CD14-positive monocyte (primary cell): ENCODE results near the gene ANO2. TPM values are rescaled to one million over a fixed set of nuclear protein-coding genes. Genes with fewer than 3 reads are reported as not detected.

Source experiments
- DNase-seq, 3 donors: peaks; one replicate each; pipeline ENCODE4 v3.0.0-alpha.2; 2011 to 2022
- H2AFZ ChIP-seq: 2 replicates; pipeline ENCODE4 v1.6.0; 2012; ENCODE audit warnings: mild to moderate bottlenecking, low read depth, low read length, inconsistent platforms; ENCODE audit not compliant: insufficient read depth, poor library complexity, severe bottlenecking
- H3K27ac ChIP-seq, 2 donors: 1 replicate in 1 of 2; 2 replicates in 1 of 2; pipeline ENCODE4 v1.5.1; 2012 to 2013; ENCODE audit warnings: low read length in 2 of 2, control low read depth in 1 of 2, inconsistent platforms in 1 of 2, low read depth in 1 of 2, mild to moderate bottlenecking in 1 of 2
- H3K27me3 ChIP-seq, 2 donors: one replicate each; pipeline versions ENCODE4 v1.6.0 to v1.6.1; 2011 to 2013; ENCODE audit warnings: low read length in 2 of 2; ENCODE audit not compliant: control insufficient read depth in 2 of 2, insufficient read depth in 2 of 2
- H3K36me3 ChIP-seq, 2 donors: replicated peaks in 1 of 2; 1 replicate in 1 of 2; 2 replicates in 1 of 2; pipeline versions ENCODE4 v1.5.1 to v1.6.1; 2012 to 2013; ENCODE audit warnings: low read length in 2 of 2, control low read depth in 1 of 2, inconsistent platforms in 1 of 2, mild to moderate bottlenecking in 1 of 2; ENCODE audit not compliant: insufficient read depth in 2 of 2, control insufficient read depth in 1 of 2
- H3K4me1 ChIP-seq, 2 donors: 1 replicate in 1 of 2; 2 replicates in 1 of 2; pipeline versions ENCODE4 v1.5.1 to v1.6.1; 2012 to 2013; ENCODE audit warnings: low read length in 2 of 2, control low read depth in 1 of 2, inconsistent platforms in 1 of 2, mild to moderate bottlenecking in 1 of 2, moderate library complexity in 1 of 2; ENCODE audit not compliant: insufficient read depth in 2 of 2, control insufficient read depth in 1 of 2
- H3K4me2 ChIP-seq: replicated peaks from 2 replicates; pipeline ENCODE3; 2012; ENCODE audit warnings: low read length, moderate library complexity, mild to moderate bottlenecking; ENCODE audit not compliant: poor library complexity, severe bottlenecking; ENCODE audit errors: extremely low read depth
- H3K4me3 ChIP-seq, 3 experiments: fragments of 200-600 bp in 1 of 3; sonication (generic) in 1 of 3; replicated peaks in 1 of 3; 1 replicate in 2 of 3; 2 replicates in 1 of 3; pipeline ENCODE4 v1.5.1; 2011 to 2013; ENCODE audit warnings: low read length in 3 of 3, mild to moderate bottlenecking in 3 of 3, control low read depth in 2 of 3, low read depth in 2 of 3, inconsistent platforms in 1 of 3, moderate library complexity in 1 of 3
- H3K79me2 ChIP-seq: 2 replicates; pipeline ENCODE4 v1.6.0; 2012; ENCODE audit warnings: mild to moderate bottlenecking, control low read depth, inconsistent platforms, low read length, moderate library complexity; ENCODE audit not compliant: insufficient read depth
- H3K9ac ChIP-seq: 2 replicates; pipeline ENCODE4 v1.6.0; 2017; ENCODE audit warnings: low read length, mild to moderate bottlenecking; ENCODE audit not compliant: insufficient read depth, poor library complexity, severe bottlenecking
- H3K9me3 ChIP-seq, 2 donors: replicated peaks in 1 of 2; 1 replicate in 1 of 2; 2 replicates in 1 of 2; pipeline versions ENCODE4 v1.5.1 to v1.6.1; 2012 to 2013; ENCODE audit warnings: low read length in 2 of 2, control low read depth in 1 of 2; ENCODE audit not compliant: control insufficient read depth in 1 of 2, insufficient read depth in 1 of 2
- H4K20me1 ChIP-seq: 2 replicates; pipeline ENCODE4 v1.6.0; 2012; ENCODE audit warnings: mild to moderate bottlenecking, low read length, control low read depth, moderate library complexity; ENCODE audit not compliant: insufficient read depth
- H3K27ac Mint-ChIP-seq, 7 donors: one replicate each; pipeline ENCODE4 v1.8.0; 2020; ENCODE audit warnings: mild to moderate bottlenecking in 7 of 7, mixed read lengths in 7 of 7, moderate library complexity in 6 of 7, inconsistent platforms in 2 of 7
- H3K27me3 Mint-ChIP-seq, 3 donors: one replicate each; pipeline ENCODE4 v1.8.0; 2021 to 2022; ENCODE audit warnings: low read depth in 3 of 3, mild to moderate bottlenecking in 3 of 3, mixed read lengths in 3 of 3, moderate library complexity in 3 of 3, inconsistent platforms in 1 of 3
- H3K36me3 Mint-ChIP-seq, 2 donors: one replicate each; pipeline ENCODE4 v1.8.0; 2020; ENCODE audit warnings: mixed read lengths in 2 of 2, inconsistent platforms in 1 of 2, mild to moderate bottlenecking in 1 of 2
- H3K4me1 Mint-ChIP-seq: one replicate; pipeline ENCODE4 v1.8.0; 2020; ENCODE audit warnings: mild to moderate bottlenecking, mixed read lengths
- H3K4me3 Mint-ChIP-seq, 2 donors: one replicate each; pipeline ENCODE4 v1.8.0; 2020; ENCODE audit warnings: mild to moderate bottlenecking in 2 of 2, mixed read lengths in 2 of 2, moderate library complexity in 1 of 2
- H3K9me3 Mint-ChIP-seq, 7 donors: one replicate each; pipeline ENCODE4 v1.8.0; 2020 to 2022; ENCODE audit warnings: mixed read lengths in 7 of 7, mild to moderate bottlenecking in 6 of 7, moderate library complexity in 6 of 7, inconsistent platforms in 2 of 7
- WGBS: methylation state at CpG from one replicate; pipeline ENCODE4 v1.1.5; 2013; ENCODE audit warnings: missing lambda C conversion rate; ENCODE audit not compliant: insufficient coverage; 5-methylcytosine and 5-hydroxymethylcytosine counted together
- intact Hi-C, 2 donors: fragments of 100-400 bp; cut with micrococcal nuclease; formaldehyde crosslinking; loops; one replicate each; pipeline versions ENCODE4 v1.15.0 to v1.15.1; 2023
- polyA plus RNA-seq, 3 donors: library from polyadenylated mRNA; depleted of rRNA in 1 of 3; unstranded in 2 of 3; stranded (reverse) in 1 of 3; fragments of 300-500 nt in 2 of 3; fragments of >200 nt in 1 of 3; fragmentation: Illumina TruSeq in 2 of 3; gene quantifications; 1 replicate in 2 of 3; 2 replicates in 1 of 3; pipeline ENCODE4 v1.2.3, GENCODE V29; 2012 to 2021
- TF ChIP-seq, protein P1 (sequence below): fragments of 200-600 bp; IDR thresholded peaks from one replicate; pipeline ENCODE4 v1.8.0; 2022; ENCODE audit warnings: antibody characterized with exemption, mild to moderate bottlenecking

Gene ANO2
- polyA plus RNA-seq, 3 donors, result not detected

DNA sequence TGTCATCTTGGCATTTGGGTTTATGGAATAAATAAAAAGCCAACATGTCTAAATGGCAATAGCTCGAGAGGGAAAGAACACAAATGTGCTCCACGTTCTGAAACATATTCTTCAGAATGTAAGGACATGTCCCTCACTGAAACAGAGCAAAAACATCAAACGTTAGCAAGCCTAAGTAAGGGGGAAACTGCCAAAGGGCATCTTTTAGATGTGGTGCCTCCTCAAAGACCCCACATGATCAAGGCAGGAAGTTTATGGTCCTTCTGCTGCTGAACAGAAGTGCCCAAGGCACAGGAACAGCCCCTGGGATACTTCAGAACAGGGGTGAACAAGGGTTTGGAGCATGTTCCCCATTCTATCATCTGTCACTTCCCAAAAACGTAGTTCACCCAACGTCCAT lies 227.0 kb downstream of the ANO2 start:
- intact Hi-C loops, result no loop called here

GRCh38 chr12:5716976-5717375 lies 228.1 kb downstream of the ANO2 start:
- intact Hi-C loops, result no loop called here
- peaks cover 4 to 28% (median 10%) of the 10 kb centered on the region in 3 donors for H3K27me3 Mint-ChIP-seq
- H3K9me3 ChIP-seq, result no peaks in the 10 kb centered on the region
- H3K4me2 ChIP-seq, result no peak overlapping the region
- no peaks in the 10 kb centered on the region for H3K9me3 Mint-ChIP-seq
- H3K36me3 Mint-ChIP-seq, result no peaks in the 10 kb centered on the region
- H3K4me1 Mint-ChIP-seq, result peaks cover under 1% of the 10 kb centered on the region
- H3K9ac ChIP-seq, result no peak overlapping the region
- no peak overlapping the region for H3K4me3 Mint-ChIP-seq
- no peak for DNase-seq
- TF ChIP-seq, protein P1, sequence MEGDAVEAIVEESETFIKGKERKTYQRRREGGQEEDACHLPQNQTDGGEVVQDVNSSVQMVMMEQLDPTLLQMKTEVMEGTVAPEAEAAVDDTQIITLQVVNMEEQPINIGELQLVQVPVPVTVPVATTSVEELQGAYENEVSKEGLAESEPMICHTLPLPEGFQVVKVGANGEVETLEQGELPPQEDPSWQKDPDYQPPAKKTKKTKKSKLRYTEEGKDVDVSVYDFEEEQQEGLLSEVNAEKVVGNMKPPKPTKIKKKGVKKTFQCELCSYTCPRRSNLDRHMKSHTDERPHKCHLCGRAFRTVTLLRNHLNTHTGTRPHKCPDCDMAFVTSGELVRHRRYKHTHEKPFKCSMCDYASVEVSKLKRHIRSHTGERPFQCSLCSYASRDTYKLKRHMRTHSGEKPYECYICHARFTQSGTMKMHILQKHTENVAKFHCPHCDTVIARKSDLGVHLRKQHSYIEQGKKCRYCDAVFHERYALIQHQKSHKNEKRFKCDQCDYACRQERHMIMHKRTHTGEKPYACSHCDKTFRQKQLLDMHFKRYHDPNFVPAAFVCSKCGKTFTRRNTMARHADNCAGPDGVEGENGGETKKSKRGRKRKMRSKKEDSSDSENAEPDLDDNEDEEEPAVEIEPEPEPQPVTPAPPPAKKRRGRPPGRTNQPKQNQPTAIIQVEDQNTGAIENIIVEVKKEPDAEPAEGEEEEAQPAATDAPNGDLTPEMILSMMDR, result no peak
- no peak overlapping the region for H2AFZ ChIP-seq
- no peak overlapping the region for H3K27ac ChIP-seq
- peaks cover 4 to 13% of the 10 kb centered on the region in 2 donors for H3K27me3 ChIP-seq
- no peaks in the 10 kb centered on the region for H4K20me1 ChIP-seq
- no peak overlapping the region for H3K4me3 ChIP-seq
- H3K36me3 ChIP-seq, result no peaks in the 10 kb centered on the region
- no peaks in the 10 kb centered on the region for H3K79me2 ChIP-seq
- 92% methylated on average over 2 of the region's 3 CpGs for WGBS
- no peak overlapping the region for H3K27ac Mint-ChIP-seq
- H3K4me1 ChIP-seq, result no peaks in the 10 kb centered on the region

More for the DNA sequence above, 227.0 kb downstream of the ANO2 start:
- Mint-ChIP-seq H3K9me3 (no peaks in the 10 kb centered on the region), H3K4me1 (peaks cover 2% of the 10 kb centered on the region), H3K27ac (no peak overlapping the region), H3K27me3 (peaks cover 12 to 36% (median 20%) of the 10 kb centered on the region in 3 donors), H3K4me3 (no peak overlapping the region), H3K36me3 (no peaks in the 10 kb centered on the region)
- WGBS, result 100% methylated on average over 3 of the region's 5 CpGs
- Histone ChIP-seq H4K20me1 (no peaks in the 10 kb centered on the region), H3K36me3 (no peaks in the 10 kb centered on the region), H3K27ac (no peak overlapping the region), H3K4me2 (no peak overlapping the region), H3K9ac (no peak overlapping the region), H3K4me3 (no peak overlapping the region), H3K27me3 (peaks cover 9 to 20% of the 10 kb centered on the region in 2 donors), H3K79me2 (no peaks in the 10 kb centered on the region), H3K4me1 (no peaks in the 10 kb centered on the region), H2AFZ (no peak overlapping the region), H3K9me3 (no peaks in the 10 kb centered on the region)
- no peak for DNase-seq
- TF ChIP-seq, protein P1, result no peak
